GM12878 (cell line): ENCODE results near the gene OTOS. TPM values are rescaled to one million over a fixed set of nuclear protein-coding genes. Genes with fewer than 3 reads are reported as not detected.

Experiments used
- ATAC-seq: fragments of 200-7000 bp; cut with Tn5 transposase; 3 replicates; pipeline ENCODE4 v1.9.1; 2020; ENCODE audit warnings: mild to moderate bottlenecking, moderate library complexity
- BruUV-seq: library from RNA; stranded (reverse); fragments of 400-500 nt; replicated peaks from 2 replicates; lab custom pipeline; 2021; lab: Mats Ljungman, UMichigan
- CTCF ChIA-PET: fragments of 300-600 bp; sonication (Branson Sonifier 250); formaldehyde crosslinking; extraction: SDS; loops from one replicate; lab custom pipeline; 2021; ENCODE audit warnings: inconsistent platforms; lab: Yijun Ruan, JAX
- POLR2A ChIA-PET: fragments of 350-600 bp; formaldehyde crosslinking; extraction: SDS; loops from one replicate; lab custom pipeline; 2021; ENCODE audit warnings: inconsistent platforms; lab: Charles Lee
- RAD21 ChIA-PET: fragments of 300-600 bp; sonication (Branson Sonifier 250); formaldehyde crosslinking; loops from one replicate; lab custom pipeline; 2023; ENCODE audit warnings: antibody characterized with exemption; ENCODE audit not compliant: unreplicated experiment; lab: Charles Lee
- SMC1A ChIA-PET: fragments of 300-600 bp; sonication (Branson Sonifier 250); formaldehyde crosslinking; loops from one replicate; lab custom pipeline; 2023; ENCODE audit not compliant: unreplicated experiment, uncharacterized antibody; lab: Charles Lee
- DNase-seq: peaks from one replicate; pipeline ENCODE4 v3.0.0-alpha.2; 2011; ENCODE audit warnings: low read depth, low spot score
- FAIRE-seq: peaks from 3 replicates; lab custom pipeline; 2011; peaks lifted over from hg19 to GRCh38; lab: Jason Lieb, UNC
- H2AFZ ChIP-seq: 2 replicates; pipeline ENCODE4 v1.6.0; 2011; ENCODE audit warnings: low read depth, low read length, control low read depth; ENCODE audit not compliant: control insufficient read depth
- H3K27ac ChIP-seq: 2 replicates; pipeline ENCODE4 v1.5.1; 2011; ENCODE audit warnings: control low read depth; ENCODE audit not compliant: control insufficient read depth, insufficient read depth
- H3K27me3 ChIP-seq, 2 experiments: replicated peaks in 1 of 2; 2 replicates each; pipeline versions ENCODE4 v1.6.0 to v1.6.1; 2011; ENCODE audit warnings: low read length in 1 of 2; ENCODE audit not compliant: control insufficient read depth in 2 of 2, insufficient read depth in 2 of 2
- H3K36me3 ChIP-seq, 2 experiments: 2 replicates each; pipeline ENCODE4 v1.5.1; 2011; ENCODE audit warnings: low read length in 1 of 2; ENCODE audit not compliant: control insufficient read depth in 2 of 2, insufficient read depth in 2 of 2
- H3K4me1 ChIP-seq: 2 replicates; pipeline ENCODE4 v1.6.1; 2011; ENCODE audit warnings: mild to moderate bottlenecking, low read length, moderate library complexity, mixed read lengths; ENCODE audit not compliant: control insufficient read depth, insufficient read depth
- H3K4me2 ChIP-seq: 2 replicates; pipeline ENCODE4 v1.6.0; 2011; ENCODE audit warnings: control low read depth; ENCODE audit not compliant: control insufficient read depth, insufficient read depth
- H3K4me3 ChIP-seq: fragments of 200-600 bp; sonication (generic); 2 replicates; pipeline ENCODE4 v1.5.1; 2016
- H3K79me2 ChIP-seq: 2 replicates; pipeline ENCODE4 v1.6.0; 2011; ENCODE audit warnings: low read length; ENCODE audit not compliant: control insufficient read depth, insufficient read depth
- H3K9ac ChIP-seq: 2 replicates; pipeline ENCODE4 v1.8.0; 2011; ENCODE audit warnings: low read length, control low read depth, mixed read lengths; ENCODE audit not compliant: control insufficient read depth, insufficient read depth
- H3K9me3 ChIP-seq: replicated peaks from 3 replicates; pipeline ENCODE4 v1.5.1; 2011; ENCODE audit warnings: mild to moderate bottlenecking, low read length; ENCODE audit not compliant: control insufficient read depth, insufficient read depth
- H4K20me1 ChIP-seq: 2 replicates; pipeline ENCODE4 v1.6.0; 2011; ENCODE audit not compliant: control insufficient read depth, insufficient read depth
- GATAD2B ChIP-seq: fragments of 450-650 bp; conservative IDR thresholded peaks from 2 replicates; pipeline ENCODE4 v1.6.1; 2017; ENCODE audit warnings: low read depth, mild to moderate bottlenecking, moderate library complexity
- KDM1A ChIP-seq: fragments of 200-600 bp; sonication (generic); IDR thresholded peaks from 2 replicates; pipeline ENCODE4 v1.6.1; 2016; ENCODE audit warnings: borderline replicate concordance
- MLLT1 ChIP-seq: fragments of 450-650 bp; IDR thresholded peaks from 2 replicates; pipeline ENCODE4 v1.6.1; 2016; ENCODE audit warnings: mild to moderate bottlenecking
- NRF1 ChIP-seq: conservative IDR thresholded peaks from 2 replicates; pipeline ENCODE4 v1.6.1; 2011; ENCODE audit warnings: mild to moderate bottlenecking, low read depth, low read length, improper control_type of control experiment
- PKNOX1 ChIP-seq: fragments of 450-650 bp; IDR thresholded peaks from 2 replicates; pipeline ENCODE4 v1.6.1; 2016; ENCODE audit warnings: mild to moderate bottlenecking
- RB1 ChIP-seq: fragments of 450-650 bp; formaldehyde crosslinking; IDR thresholded peaks from 2 replicates; pipeline ENCODE4 v1.6.1; 2017; ENCODE audit warnings: mild to moderate bottlenecking, borderline replicate concordance
- RELA ChIP-seq: fragments of 450-650 bp; IDR thresholded peaks from 2 replicates; pipeline ENCODE4 v1.8.0; 2014; ENCODE audit warnings: borderline replicate concordance; ENCODE audit not compliant: partially characterized antibody
- REST ChIP-seq: IDR thresholded peaks from 2 replicates; pipeline ENCODE4 v1.6.1; 2012; ENCODE audit warnings: mild to moderate bottlenecking, low read depth, low read length
- TCF3 ChIP-seq: IDR thresholded peaks from 2 replicates; pipeline ENCODE4 v1.6.1; 2012; ENCODE audit warnings: low read depth, mild to moderate bottlenecking, low read length, borderline replicate concordance; ENCODE audit not compliant: insufficient read depth
- WGBS: methylation state at CpG from one replicate; pipeline ENCODE4 v1.1.6; 2016; ENCODE audit warnings: low lambda C conversion rate; ENCODE audit not compliant: insufficient replicate concordance, insufficient coverage; ENCODE audit errors: missing lambda C conversion rate; 5-methylcytosine and 5-hydroxymethylcytosine counted together
- in situ Hi-C: fragments of 300-500 bp; cut with MboI; formaldehyde crosslinking; loops from 9 replicates; pipeline ENCODE4 v1.14.3; 2018; ENCODE audit warnings: mixed read lengths
- intact Hi-C: fragments of 100-400 bp; cut with micrococcal nuclease; formaldehyde crosslinking; loops from one replicate; pipeline ENCODE4 v1.14.2; 2022; ENCODE audit not compliant: unreplicated experiment
- polyA plus RNA-seq, 11 experiments: library from polyadenylated mRNA; depleted of rRNA in 4 of 11; unstranded in 6 of 11; stranded (reverse) in 5 of 11; fragments of >200 nt; fragmentation: Nextera tagmentation in 4 of 11; fragmentation: Illumina TruSeq in 1 of 11; extraction: Ambion mirVana in 4 of 11; extraction: Trizol in 1 of 11; gene quantifications; 1 replicate in 1 of 11; 2 replicates in 10 of 11; pipeline versions ENCODE4 v1.2.1 to v1.2.3, GENCODE V29; 2011 to 2016; ENCODE audit warnings: inconsistent platforms in 2 of 11, missing spikeins in 2 of 11, low read depth in 1 of 11
- total RNA-seq, 4 experiments: library from RNA; depleted of rRNA in 3 of 4; stranded (reverse); fragments of >200 nt in 3 of 4; fragmentation: Illumina TruSeq in 1 of 4; extraction: Trizol in 1 of 4; gene quantifications; 2 replicates each; pipeline versions ENCODE4 v1.2.1 to v1.2.3, GENCODE V29; 2013 to 2021
- TF ChIP-seq, protein P1 (sequence below): fragments of 450-650 bp; IDR thresholded peaks from 2 replicates; pipeline ENCODE4 v1.6.1; 2016; ENCODE audit warnings: mild to moderate bottlenecking, moderate library complexity, borderline replicate concordance

OTOS gene
- total and polyA plus RNA-seq, 10 of the 15 experiments (the other 5 are each of a cell fraction or from before 2014, with no cell fraction given): not detected

DNA sequence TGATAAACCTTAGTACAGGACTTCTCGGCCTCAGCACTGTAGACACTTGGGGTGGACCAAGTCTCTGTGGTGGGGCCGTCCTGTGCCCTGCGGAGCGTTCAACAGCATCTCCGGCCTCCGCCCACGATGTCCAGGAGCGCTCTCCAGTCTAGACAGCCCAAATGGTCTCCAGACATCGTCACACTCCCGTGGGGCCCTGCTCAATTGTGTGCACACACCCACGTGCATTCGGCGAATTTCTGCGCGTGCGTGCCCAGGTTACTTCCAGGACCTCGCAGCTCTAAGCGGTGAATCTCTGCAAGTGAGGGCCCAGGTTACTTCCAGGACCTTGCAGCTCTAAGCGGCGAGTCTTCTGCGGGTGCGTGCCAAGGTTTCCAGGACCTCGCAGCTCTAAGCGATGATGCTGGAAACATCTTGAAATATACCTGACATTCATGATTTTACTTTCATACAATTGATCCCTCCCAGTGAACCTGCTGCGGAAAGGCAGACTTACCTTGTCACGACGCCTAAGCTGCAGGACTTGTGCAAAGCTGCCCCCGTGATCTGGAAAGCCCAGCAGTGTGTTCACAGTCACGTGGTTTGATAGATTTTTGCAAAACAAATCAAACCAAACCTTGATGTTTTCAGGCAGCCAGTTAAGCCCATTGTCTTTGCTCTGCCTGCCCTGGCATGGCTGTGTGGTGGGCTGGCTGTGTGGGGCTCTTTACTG is 16.1 kb upstream of the OTOS start (continued):
- no peak for TF ChIP-seq PKNOX1

GRCh38 chr2:240155745-240156390 is 15.4 kb upstream of the OTOS start:
- DNase-seq: no peak
- Histone ChIP-seq H3K9me3 (no peaks in the 10 kb centered on the region), H3K4me1 (no peaks in the 10 kb centered on the region), H3K79me2 (no peaks in the 10 kb centered on the region), H3K4me3 (no peak overlapping the region), H3K36me3 (no peaks in the 10 kb centered on the region), H3K4me2 (no peak overlapping the region), H4K20me1 (no peaks in the 10 kb centered on the region), H3K27ac (no peak overlapping the region), H3K27me3 (no peaks in the 10 kb centered on the region), H3K9ac (no peak overlapping the region), H2AFZ (no peak overlapping the region)
- CTCF ChIA-PET: no interaction called here
- no peak for FAIRE-seq
- no TSS peak for BruUV-seq
- intact Hi-C loops (no loop called here), in situ Hi-C loops (no loop called here)
- POLR2A ChIA-PET: no interaction called here
- RAD21 ChIA-PET: no interaction called here
- WGBS: 64% methylated on average over 13 of the region's 13 CpGs
- no peak for ATAC-seq
- SMC1A ChIA-PET: no interaction called here
- TF ChIP-seq GATAD2B: no peak
- no peak for TF ChIP-seq TCF3
- TF ChIP-seq RELA: no peak
- TF ChIP-seq, protein P1, sequence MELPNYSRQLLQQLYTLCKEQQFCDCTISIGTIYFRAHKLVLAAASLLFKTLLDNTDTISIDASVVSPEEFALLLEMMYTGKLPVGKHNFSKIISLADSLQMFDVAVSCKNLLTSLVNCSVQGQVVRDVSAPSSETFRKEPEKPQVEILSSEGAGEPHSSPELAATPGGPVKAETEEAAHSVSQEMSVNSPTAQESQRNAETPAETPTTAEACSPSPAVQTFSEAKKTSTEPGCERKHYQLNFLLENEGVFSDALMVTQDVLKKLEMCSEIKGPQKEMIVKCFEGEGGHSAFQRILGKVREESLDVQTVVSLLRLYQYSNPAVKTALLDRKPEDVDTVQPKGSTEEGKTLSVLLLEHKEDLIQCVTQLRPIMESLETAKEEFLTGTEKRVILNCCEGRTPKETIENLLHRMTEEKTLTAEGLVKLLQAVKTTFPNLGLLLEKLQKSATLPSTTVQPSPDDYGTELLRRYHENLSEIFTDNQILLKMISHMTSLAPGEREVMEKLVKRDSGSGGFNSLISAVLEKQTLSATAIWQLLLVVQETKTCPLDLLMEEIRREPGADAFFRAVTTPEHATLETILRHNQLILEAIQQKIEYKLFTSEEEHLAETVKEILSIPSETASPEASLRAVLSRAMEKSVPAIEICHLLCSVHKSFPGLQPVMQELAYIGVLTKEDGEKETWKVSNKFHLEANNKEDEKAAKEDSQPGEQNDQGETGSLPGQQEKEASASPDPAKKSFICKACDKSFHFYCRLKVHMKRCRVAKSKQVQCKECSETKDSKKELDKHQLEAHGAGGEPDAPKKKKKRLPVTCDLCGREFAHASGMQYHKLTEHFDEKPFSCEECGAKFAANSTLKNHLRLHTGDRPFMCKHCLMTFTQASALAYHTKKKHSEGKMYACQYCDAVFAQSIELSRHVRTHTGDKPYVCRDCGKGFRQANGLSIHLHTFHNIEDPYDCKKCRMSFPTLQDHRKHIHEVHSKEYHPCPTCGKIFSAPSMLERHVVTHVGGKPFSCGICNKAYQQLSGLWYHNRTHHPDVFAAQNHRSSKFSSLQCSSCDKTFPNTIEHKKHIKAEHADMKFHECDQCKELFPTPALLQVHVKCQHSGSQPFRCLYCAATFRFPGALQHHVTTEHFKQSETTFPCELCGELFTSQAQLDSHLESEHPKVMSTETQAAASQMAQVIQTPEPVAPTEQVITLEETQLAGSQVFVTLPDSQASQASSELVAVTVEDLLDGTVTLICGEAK: no peak
- TF ChIP-seq REST: no peak
- no peak for TF ChIP-seq KDM1A
- no peak for TF ChIP-seq MLLT1
- no peak for TF ChIP-seq NRF1
- TF ChIP-seq RB1: no peak
